SK-N-SH (cell line): ENCODE data around the gene OGDHL. TPM values are rescaled to one million over a fixed set of nuclear protein-coding genes. Genes with fewer than 3 reads are reported as not detected.

ENCODE experiments used
- CTCF ChIA-PET: fragments of 300-600, 350-600 bp; formaldehyde crosslinking; extraction: SDS; loops from one replicate; lab custom pipeline; 2021; lab: Yijun Ruan, JAX
- POLR2A ChIA-PET: fragments of 350-600 bp; sonication (Branson Sonifier 250); formaldehyde crosslinking; extraction: SDS; loops from one replicate; lab custom pipeline; 2020; ENCODE audit warnings: antibody characterized with exemption, inconsistent platforms; lab: Yijun Ruan, JAX
- DNase-seq: peaks from one replicate; pipeline ENCODE4 v3.0.0; 2012
- H2AFZ ChIP-seq: fragments of 200-600 bp; sonication (generic); 2 replicates; pipeline ENCODE4 v1.8.1; 2016; ENCODE audit warnings: antibody characterized with exemption, mild to moderate bottlenecking, low read depth
- H3F3A ChIP-seq: fragments of 200-600 bp; sonication (generic); replicated peaks from 2 replicates; pipeline ENCODE3; 2016; ENCODE audit warnings: antibody characterized with exemption, mild to moderate bottlenecking; ENCODE audit not compliant: insufficient read depth
- H3K27ac ChIP-seq, 2 experiments: fragments of 200-500 bp in 1 of 2; fragments of 200-600 bp in 1 of 2; sonication (Bioruptor generic) in 1 of 2; sonication (generic), shearing (Covaris generic) in 1 of 2; 2 replicates each; pipeline versions ENCODE4 v1.5.1 to v1.6.1; 2014 to 2016; ENCODE audit warnings: low read depth in 2 of 2, inconsistent platforms in 1 of 2, low read length in 1 of 2, mild to moderate bottlenecking in 1 of 2, mixed read lengths in 1 of 2
- H3K27me3 ChIP-seq: fragments of 200-600 bp; sonication (generic), shearing (Covaris generic); 2 replicates; pipeline ENCODE4 v1.6.1; 2016; ENCODE audit warnings: mixed run types; ENCODE audit not compliant: insufficient read depth
- H3K36me3 ChIP-seq, 2 experiments: fragments of 200-500 bp in 1 of 2; fragments of 200-600 bp in 1 of 2; sonication (Bioruptor generic) in 1 of 2; sonication (generic) in 1 of 2; replicated peaks in 1 of 2; 2 replicates each; pipeline versions ENCODE3 to v1.5.1; 2014 to 2016; ENCODE audit warnings: low read length in 1 of 2, mild to moderate bottlenecking in 1 of 2; ENCODE audit not compliant: insufficient read depth in 2 of 2, control insufficient read depth in 1 of 2
- H3K4me1 ChIP-seq, 2 experiments: fragments of 200-500 bp in 1 of 2; fragments of 200-600 bp in 1 of 2; sonication (Bioruptor generic) in 1 of 2; sonication (generic), shearing (Covaris generic) in 1 of 2; 2 replicates each; pipeline versions ENCODE4 v1.5.1 to v1.6.1; 2014 to 2016; ENCODE audit warnings: low read depth in 1 of 2, low read length in 1 of 2, mixed run types in 1 of 2; ENCODE audit not compliant: insufficient read depth in 2 of 2, control insufficient read depth in 1 of 2
- H3K4me2 ChIP-seq: fragments of 200-600 bp; sonication (generic), shearing (Covaris generic); 2 replicates; pipeline ENCODE4 v1.6.1; 2017; ENCODE audit warnings: mixed run types
- H3K4me3 ChIP-seq, 2 experiments: fragments of 200-500 bp in 1 of 2; fragments of 200-600 bp in 1 of 2; sonication (Bioruptor generic) in 1 of 2; sonication (generic), shearing (Covaris generic) in 1 of 2; 2 replicates each; pipeline versions ENCODE4 v1.5.1 to v1.8.1; 2014 to 2016; ENCODE audit warnings: low read depth in 2 of 2, inconsistent platforms in 1 of 2, low read length in 1 of 2, mild to moderate bottlenecking in 1 of 2, mixed read lengths in 1 of 2, moderate library complexity in 1 of 2
- H3K79me2 ChIP-seq: fragments of 200-600 bp; sonication (generic); 2 replicates; pipeline ENCODE4 v1.8.1; 2017; ENCODE audit warnings: mild to moderate bottlenecking; ENCODE audit not compliant: insufficient read depth
- H3K9ac ChIP-seq: fragments of 200-600 bp; sonication (generic); 2 replicates; pipeline ENCODE4 v1.6.1; 2017; ENCODE audit warnings: mixed run types
- H3K9me2 ChIP-seq: fragments of 200-600 bp; sonication (generic); 2 replicates; pipeline ENCODE4 v1.6.1; 2017; ENCODE audit warnings: mixed run types
- H3K9me3 ChIP-seq: fragments of 200-600 bp; sonication (generic); 2 replicates; pipeline ENCODE4 v1.6.1; 2017; ENCODE audit warnings: mixed run types, mild to moderate bottlenecking, moderate library complexity
- H4K20me1 ChIP-seq: fragments of 200-600 bp; sonication (generic); 2 replicates; pipeline ENCODE4 v1.6.1; 2017; ENCODE audit warnings: mild to moderate bottlenecking, mixed run types; ENCODE audit not compliant: insufficient read depth
- CHD2 ChIP-seq: fragments of 150-350 bp; IDR thresholded peaks from 2 replicates; pipeline ENCODE4 v1.6.1; 2018; ENCODE audit warnings: low read length; ENCODE audit not compliant: partially characterized antibody
- CTCF ChIP-seq: fragments of 200-600 bp; sonication (generic); IDR thresholded peaks from 2 replicates; pipeline ENCODE4 v1.6.1; 2017; ENCODE audit warnings: antibody characterized with exemption, mild to moderate bottlenecking, moderate library complexity
- ELF1 ChIP-seq: IDR thresholded peaks from 2 replicates; pipeline ENCODE4 v1.4.0; 2012
- GABPA ChIP-seq: IDR thresholded peaks from 2 replicates; pipeline ENCODE4 v1.4.0; 2012; ENCODE audit warnings: low read depth, mild to moderate bottlenecking
- IRF3 ChIP-seq: fragments of 150-350 bp; IDR thresholded peaks from 2 replicates; pipeline ENCODE4 v1.6.1; 2016; ENCODE audit warnings: mild to moderate bottlenecking, low read depth, low read length
- MEF2A ChIP-seq: IDR thresholded peaks from 2 replicates; pipeline ENCODE4 v1.4.0; 2012; ENCODE audit warnings: low read depth, borderline replicate concordance
- NFIC ChIP-seq: IDR thresholded peaks from 2 replicates; pipeline ENCODE4 v1.4.0; 2012; ENCODE audit warnings: borderline replicate concordance
- RCOR1 ChIP-seq: fragments of 150-350 bp; IDR thresholded peaks from 2 replicates; pipeline ENCODE4 v1.6.1; 2017; ENCODE audit warnings: antibody characterized with exemption, low read length
- RXRA ChIP-seq: IDR thresholded peaks from 2 replicates; pipeline ENCODE4 v1.4.0; 2012; ENCODE audit warnings: low read depth, mild to moderate bottlenecking, borderline replicate concordance
- SIN3A ChIP-seq: IDR thresholded peaks from 2 replicates; pipeline ENCODE4 v1.6.1; 2012; ENCODE audit warnings: low read depth, mild to moderate bottlenecking, low read length, moderate library complexity, borderline replicate concordance
- TEAD4 ChIP-seq: IDR thresholded peaks from 2 replicates; pipeline ENCODE4 v1.4.0; 2012; ENCODE audit warnings: mild to moderate bottlenecking, borderline replicate concordance; ENCODE audit not compliant: insufficient read depth
- USF1 ChIP-seq: IDR thresholded peaks from 2 replicates; pipeline ENCODE4 v1.4.0; 2012; ENCODE audit warnings: low read depth, borderline replicate concordance
- YY1 ChIP-seq: IDR thresholded peaks from 2 replicates; pipeline ENCODE4 v1.4.0; 2012; ENCODE audit warnings: low read depth, mild to moderate bottlenecking
- WGBS: methylation state at CpG from one replicate; pipeline ENCODE4 v1.1.6; 2017; ENCODE audit warnings: low lambda C conversion rate; 5-methylcytosine and 5-hydroxymethylcytosine counted together
- polyA plus RNA-seq, 3 experiments: library from polyadenylated mRNA; depleted of rRNA; stranded (reverse); fragments of >200 nt; gene quantifications; 2 replicates each; pipeline ENCODE4 v1.2.3, GENCODE V29; 2012

The OGDHL gene
- polyA plus RNA-seq, 1 of the 3 experiments (the other 2 are of a cell fraction), result 25.4 TPM

- H3K79me2 ChIP-seq, result no peaks in the 10 kb centered on the region
- CTCF ChIA-PET, result no interaction called here
- WGBS, result 88% methylated on average over 12 of the region's 19 CpGs
These were observed 24.5 kb downstream of the OGDHL start for GRCh38 chr10:49737474-49738201.

More at GRCh38 chr10:49737474-49738201, 24.5 kb downstream of the OGDHL start:
- H3K9me2 ChIP-seq, result no peaks in the 10 kb centered on the region
- POLR2A ChIA-PET, result no interaction called here
- no peaks in the 10 kb centered on the region for H3K4me1 ChIP-seq
- H3F3A ChIP-seq, result no peaks in the 10 kb centered on the region
- H3K36me3 ChIP-seq, result peaks cover 0 to 23% of the 10 kb centered on the region in 2 experiments
- H3K27me3 ChIP-seq, result no peaks in the 10 kb centered on the region
- no peak overlapping the region for H3K4me2 ChIP-seq
- no peaks in the 10 kb centered on the region for H4K20me1 ChIP-seq
- no peak overlapping the region for H3K27ac ChIP-seq
- no peak overlapping the region for H3K9ac ChIP-seq
- no peak for DNase-seq
- H2AFZ ChIP-seq, result no peak overlapping the region
- H3K4me3 ChIP-seq, result no peak overlapping the region
- TF ChIP-seq TEAD4, result no peak
- TF ChIP-seq YY1, result no peak
- no peak for TF ChIP-seq CTCF
- TF ChIP-seq RCOR1, result no peak
- no peak for TF ChIP-seq CHD2
- no peak for TF ChIP-seq NFIC
- no peak for TF ChIP-seq GABPA
- no peak for TF ChIP-seq MEF2A
- no peak for TF ChIP-seq ELF1
- no peak for TF ChIP-seq USF1
- no peak for TF ChIP-seq SIN3A
- TF ChIP-seq IRF3, result no peak
- TF ChIP-seq RXRA, result no peak
- H3K9me3 ChIP-seq, result no peaks in the 10 kb centered on the region
